IMR-90 (cell line): ENCODE results near the gene PDE6B. TPM values are rescaled to one million over a fixed set of nuclear protein-coding genes. Genes with fewer than 3 reads are reported as not detected.

ENCODE experiments used
- ATAC-seq: fragments of 200-7000 bp; cut with Tn5 transposase; 2 replicates; pipeline ENCODE4 v1.9.1; 2020; ENCODE audit warnings: low read depth, mild to moderate bottlenecking, moderate library complexity
- BruUV-seq: library from RNA; stranded (reverse); fragments of 400-500 nt; replicated peaks from 2 replicates; lab custom pipeline; 2021; lab: Mats Ljungman, UMichigan
- CTCF ChIA-PET: fragments of 300-600 bp; formaldehyde crosslinking; extraction: SDS; loops from one replicate; lab custom pipeline; 2021; ENCODE audit warnings: antibody characterized with exemption; lab: Yijun Ruan, JAX
- POLR2A ChIA-PET: fragments of 300-600 bp; sonication (Branson Sonifier 250); formaldehyde crosslinking; loops from one replicate; lab custom pipeline; 2022; ENCODE audit warnings: antibody characterized with exemption; ENCODE audit not compliant: unreplicated experiment; lab: Charles Lee
- DNase-seq: peaks from one replicate; pipeline ENCODE4 v3.0.0; 2013
- H2AFZ ChIP-seq: replicated peaks from 2 replicates; pipeline ENCODE3; 2013; ENCODE audit warnings: low read length, mild to moderate bottlenecking; ENCODE audit not compliant: poor library complexity
- H2AK5ac ChIP-seq: 2 replicates; pipeline ENCODE4 v1.6.1; 2013; ENCODE audit warnings: low read depth, low read length, inconsistent platforms
- H2AK9ac ChIP-seq: replicated peaks from 2 replicates; pipeline ENCODE3; 2013; ENCODE audit warnings: mild to moderate bottlenecking, low read depth, low read length, moderate library complexity; ENCODE audit not compliant: poor library complexity
- H2BK120ac ChIP-seq: 2 replicates; pipeline ENCODE4 v1.6.1; 2013; ENCODE audit warnings: low read depth, low read length, inconsistent platforms
- H2BK15ac ChIP-seq: 3 replicates; pipeline ENCODE4 v1.6.1; 2013; ENCODE audit warnings: low read depth, low read length, inconsistent platforms
- H2BK20ac ChIP-seq: 2 replicates; pipeline ENCODE4 v1.6.1; 2013; ENCODE audit warnings: low read depth, mild to moderate bottlenecking, inconsistent platforms, low read length, moderate library complexity
- H2BK5ac ChIP-seq: 2 replicates; pipeline ENCODE4 v1.6.1; 2013; ENCODE audit warnings: mild to moderate bottlenecking, low read depth, low read length, inconsistent platforms; ENCODE audit not compliant: poor library complexity, severe bottlenecking
- H3K14ac ChIP-seq: replicated peaks from 2 replicates; pipeline ENCODE4 v1.6.1; 2013; ENCODE audit warnings: low read depth, low read length, inconsistent platforms
- H3K18ac ChIP-seq: 2 replicates; pipeline ENCODE4 v1.6.1; 2013; ENCODE audit warnings: low read depth, low read length, control low read depth
- H3K23ac ChIP-seq: 2 replicates; pipeline ENCODE4 v1.6.1; 2013; ENCODE audit warnings: low read depth, low read length, inconsistent platforms
- H3K27ac ChIP-seq: 2 replicates; pipeline ENCODE4 v1.5.1; 2013; ENCODE audit warnings: mild to moderate bottlenecking, control low read depth, low read length; ENCODE audit not compliant: insufficient read depth
- H3K27me3 ChIP-seq: 2 replicates; pipeline ENCODE4 v1.6.1; 2013; ENCODE audit warnings: low read length; ENCODE audit not compliant: control insufficient read depth, insufficient read depth
- H3K36me3 ChIP-seq: 2 replicates; pipeline ENCODE4 v1.6.1; 2013; ENCODE audit warnings: low read length, mixed read lengths; ENCODE audit not compliant: control insufficient read depth, insufficient read depth
- H3K4ac ChIP-seq: 2 replicates; pipeline ENCODE4 v1.6.1; 2013; ENCODE audit warnings: low read depth, low read length, inconsistent platforms
- H3K4me1 ChIP-seq: 2 replicates; pipeline ENCODE4 v1.6.1; 2013; ENCODE audit warnings: low read length, mixed read lengths; ENCODE audit not compliant: control insufficient read depth, insufficient read depth
- H3K4me2 ChIP-seq: 2 replicates; pipeline ENCODE4 v1.6.1; 2013; ENCODE audit warnings: low read depth, mild to moderate bottlenecking, control low read depth, low read length, moderate library complexity
- H3K4me3 ChIP-seq: 2 replicates; pipeline ENCODE4 v1.5.1; 2013; ENCODE audit warnings: low read depth, mild to moderate bottlenecking, control low read depth, low read length, moderate library complexity; ENCODE audit not compliant: insufficient read depth
- H3K56ac ChIP-seq: 2 replicates; pipeline ENCODE4 v1.6.1; 2013; ENCODE audit warnings: low read length, inconsistent platforms; ENCODE audit not compliant: insufficient read depth; ENCODE audit errors: extremely low read depth
- H3K79me1 ChIP-seq, 2 experiments: 2 replicates each; pipeline ENCODE4 v1.6.1; 2013; ENCODE audit warnings: low read length in 2 of 2, inconsistent platforms in 1 of 2, low read depth in 1 of 2
- H3K9ac ChIP-seq: 2 replicates; pipeline ENCODE4 v1.6.1; 2013; ENCODE audit warnings: low read depth, low read length, control low read depth
- H3K9me1 ChIP-seq: 2 replicates; pipeline ENCODE4 v1.6.1; 2013; ENCODE audit warnings: low read length, inconsistent platforms; ENCODE audit not compliant: insufficient read depth
- H3K9me3 ChIP-seq: 2 replicates; pipeline ENCODE4 v1.6.1; 2013; ENCODE audit warnings: low read length; ENCODE audit not compliant: control insufficient read depth, insufficient read depth
- H4K20me1 ChIP-seq: 2 replicates; pipeline ENCODE4 v1.6.1; 2013; ENCODE audit warnings: low read length, inconsistent platforms; ENCODE audit not compliant: insufficient read depth
- H4K5ac ChIP-seq: 2 replicates; pipeline ENCODE4 v1.6.1; 2013; ENCODE audit warnings: mild to moderate bottlenecking, low read depth, low read length, control low read depth
- H4K8ac ChIP-seq, 2 experiments: 2 replicates each; pipeline ENCODE4 v1.6.1; 2013; ENCODE audit warnings: low read depth in 2 of 2, low read length in 2 of 2, control low read depth in 1 of 2, inconsistent platforms in 1 of 2
- H4K91ac ChIP-seq: 2 replicates; pipeline ENCODE4 v1.6.1; 2013; ENCODE audit warnings: low read depth, low read length, inconsistent platforms; ENCODE audit not compliant: insufficient read depth
- BHLHE40 ChIP-seq: fragments of 150-350 bp; IDR thresholded peaks from 2 replicates; pipeline ENCODE4 v1.6.1; 2016; ENCODE audit warnings: mild to moderate bottlenecking, low read depth, low read length
- CEBPB ChIP-seq: IDR thresholded peaks from 2 replicates; pipeline ENCODE4 v1.6.1; 2012; ENCODE audit warnings: low read depth, low read length, improper control_type of control experiment
- CHD1 ChIP-seq: IDR thresholded peaks from 2 replicates; pipeline ENCODE4 v1.6.1; 2012; ENCODE audit warnings: low read depth, low read length, improper control_type of control experiment
- CTCF ChIP-seq: conservative IDR thresholded peaks from 2 replicates; pipeline ENCODE4 v1.5.1; 2012; ENCODE audit warnings: mild to moderate bottlenecking, low read depth, low read length, improper control_type of control experiment
- ELK1 ChIP-seq: fragments of 150-350 bp; IDR thresholded peaks from 2 replicates; pipeline ENCODE4 v1.6.1; 2016; ENCODE audit warnings: low read depth, mild to moderate bottlenecking, low read length, moderate library complexity, borderline replicate concordance
- FOS ChIP-seq: fragments of 150-350 bp; IDR thresholded peaks from 2 replicates; pipeline ENCODE4 v1.6.1; 2016; ENCODE audit warnings: low read depth, low read length
- MAFK ChIP-seq: IDR thresholded peaks from 2 replicates; pipeline ENCODE4 v1.6.1; 2012; ENCODE audit warnings: low read depth, low read length, improper control_type of control experiment
- MAZ ChIP-seq: IDR thresholded peaks from 2 replicates; pipeline ENCODE4 v1.6.1; 2012; ENCODE audit warnings: low read depth, mild to moderate bottlenecking, low read length, improper control_type of control experiment, moderate library complexity, borderline replicate concordance
- MXI1 ChIP-seq: IDR thresholded peaks from 2 replicates; pipeline ENCODE4 v1.6.1; 2012; ENCODE audit warnings: low read depth, mild to moderate bottlenecking, low read length, moderate library complexity, borderline replicate concordance
- NFE2L2 ChIP-seq: fragments of 150-350 bp; IDR thresholded peaks from 2 replicates; pipeline ENCODE4 v1.6.1; 2016; ENCODE audit warnings: low read depth, mild to moderate bottlenecking, low read length
- POLR2A ChIP-seq: IDR thresholded peaks from 2 replicates; pipeline ENCODE4 v1.6.1; 2012; ENCODE audit warnings: mild to moderate bottlenecking, low read depth, low read length
- RAD21 ChIP-seq: IDR thresholded peaks from 2 replicates; pipeline ENCODE4 v1.6.1; 2012; ENCODE audit warnings: low read length, improper control_type of control experiment
- RFX5 ChIP-seq: IDR thresholded peaks from 2 replicates; pipeline ENCODE4 v1.8.0; 2012; ENCODE audit warnings: low read depth, mild to moderate bottlenecking, low read length, moderate library complexity
- SMC3 ChIP-seq: fragments of 150-350 bp; IDR thresholded peaks from 2 replicates; pipeline ENCODE4 v1.6.1; 2016; ENCODE audit warnings: low read depth, mild to moderate bottlenecking, antibody characterized with exemption, low read length, moderate library complexity
- USF2 ChIP-seq: fragments of 150-350 bp; IDR thresholded peaks from 2 replicates; pipeline ENCODE4 v1.6.1; 2017; ENCODE audit warnings: mild to moderate bottlenecking, antibody characterized with exemption, low read length, low read depth
- WGBS, 2 experiments: methylation state at CpG; one replicate each; pipeline versions ENCODE4 v1.1.5 to v1.1.7; 2013; ENCODE audit warnings: missing lambda C conversion rate in 2 of 2; ENCODE audit not compliant: insufficient read length in 1 of 2; ENCODE audit errors: extremely low coverage in 2 of 2; 5-methylcytosine and 5-hydroxymethylcytosine counted together
- dilution Hi-C: fragments of 300-500 bp; cut with HindIII; formaldehyde crosslinking; loops from one replicate; pipeline ENCODE4 v1.14.3; 2018; ENCODE audit warnings: low sequenced_read_pairs; ENCODE audit not compliant: unreplicated experiment
- in situ Hi-C: fragments of 300-500 bp; cut with MboI; formaldehyde crosslinking; loops from 3 replicates; pipeline ENCODE4 v1.14.3; 2019; ENCODE audit warnings: low sequenced_read_pairs, inconsistent platforms, mixed read lengths
- intact Hi-C: fragments of 100-400 bp; cut with micrococcal nuclease; formaldehyde crosslinking; loops from 2 replicates; pipeline ENCODE4 v1.10.0; 2022
- polyA plus RNA-seq, 3 experiments: library from polyadenylated mRNA; depleted of rRNA; stranded (reverse); fragments of >200 nt; gene quantifications; 2 replicates each; pipeline ENCODE4 v1.2.3, GENCODE V29; 2012; ENCODE audit warnings: low replicate concordance in 1 of 3
- total RNA-seq: library from RNA; depleted of rRNA; stranded (reverse); fragments of >200 nt; gene quantifications from 2 replicates; pipeline ENCODE4 v1.2.3, GENCODE V29; 2012

Gene PDE6B
- total and polyA plus RNA-seq, 2 of the 4 experiments (the other 2 are of a cell fraction): under 0.01 TPM; not detected in 1

- H3K27ac ChIP-seq: no peak overlapping the region
- intact Hi-C loops (no loop called here), in situ Hi-C loops (no loop called here), dilution Hi-C loops (no loop called here)
- no peak overlapping the region for H3K4ac ChIP-seq
- H3K9ac ChIP-seq: no peak overlapping the region
- no peak overlapping the region for H3K56ac ChIP-seq
- H3K9me3 ChIP-seq: peaks cover 24% of the 10 kb centered on the region
- ChIA-PET CTCF (no interaction called here), POLR2A (no interaction called here)
- no peak overlapping the region for H2AK9ac ChIP-seq
- no peak overlapping the region for H4K8ac ChIP-seq
- H4K20me1 ChIP-seq: no peaks in the 10 kb centered on the region
- H3K36me3 ChIP-seq: no peaks in the 10 kb centered on the region
- H2BK120ac ChIP-seq: no peak overlapping the region
- H2BK20ac ChIP-seq: no peak overlapping the region
- no peak overlapping the region for H2AFZ ChIP-seq
- H3K4me2 ChIP-seq: no peak overlapping the region
- H4K91ac ChIP-seq: no peak overlapping the region
- H3K23ac ChIP-seq: no peak overlapping the region
- H3K79me1 ChIP-seq: no peaks in the 10 kb centered on the region
- BruUV-seq: no TSS peak
- H3K9me1 ChIP-seq: no peaks in the 10 kb centered on the region
- H3K27me3 ChIP-seq: no peaks in the 10 kb centered on the region
- H3K14ac ChIP-seq: no peak overlapping the region
- no peak for ATAC-seq
- no peaks in the 10 kb centered on the region for H3K4me1 ChIP-seq
- H2AK5ac ChIP-seq: no peak overlapping the region
- no peak for TF ChIP-seq NFE2L2
- no peak for TF ChIP-seq MXI1
- no peak for TF ChIP-seq MAFK
- TF ChIP-seq SMC3: no peak
- TF ChIP-seq BHLHE40: no peak
- no peak for TF ChIP-seq POLR2A
- TF ChIP-seq CTCF: no peak
- no peak for TF ChIP-seq RAD21
- TF ChIP-seq MAZ: no peak
- no peak for TF ChIP-seq USF2
- no peak for TF ChIP-seq RFX5
- TF ChIP-seq CHD1: no peak
- no peak for TF ChIP-seq FOS
- TF ChIP-seq ELK1: no peak
- TF ChIP-seq CEBPB: no peak
- no peak overlapping the region for H2BK15ac ChIP-seq
- H2BK5ac ChIP-seq: no peak overlapping the region
- no peak overlapping the region for H3K18ac ChIP-seq
- no peak overlapping the region for H3K4me3 ChIP-seq
- H4K5ac ChIP-seq: no peak overlapping the region
- no peak for DNase-seq
- 46% methylated on average over 3 of the region's 9 CpGs; no CpG with 5 or more reads in 1 of the 2 experiments for WGBS, 2 experiments
These were observed 5.3 kb downstream of the PDE6B start for GRCh38 chr4:630656-631055.
